ENCODE data around the gene OIP5. TPM values are rescaled to one million over a fixed set of nuclear protein-coding genes. Genes with fewer than 3 reads are reported as not detected.

The OIP5 gene
- total and polyA plus RNA-seq, 2 of the 13 experiments (the other 11 are each of a cell fraction or from before 2014, with no cell fraction given): 10.7 to 38.0 TPM

GRCh38 chr15:41332194-41333025, at the start of gene OIP5, which contains the start of gene NUSAP1 (continued):
- no peak for TF ChIP-seq ZNF383 (CRISPR knock-in tag; IDR thresholded peaks at IDR 0.05; ENCODE audit: borderline replicate concordance)
- peak; percentile 89 for TF ChIP-seq POLR2AphosphoS5 (IDR thresholded peaks at IDR 0.05; ENCODE audit: low read depth, low read length)
- TF ChIP-seq ZNF430 (CRISPR knock-in tag; IDR thresholded peaks at IDR 0.05): no peak; the same call in 1 of the 2 replicates
- TF ChIP-seq ZNF160 (CRISPR knock-in tag; IDR thresholded peaks at IDR 0.05): no peak; the same call in 1 of the 2 replicates
- TF ChIP-seq ZFY (CRISPR knock-in tag; IDR thresholded peaks at IDR 0.05): peak; percentile 63; the same call in 1 of the 2 replicates
- no peak for TF ChIP-seq ATAD3A (CRISPR knock-in tag; IDR thresholded peaks at IDR 0.05)
- TF ChIP-seq REL (CRISPR knock-in tag; conservative IDR thresholded peaks at IDR 0.05): peak; percentile 89
- no peak for TF ChIP-seq HMG20B (CRISPR knock-in tag; conservative IDR thresholded peaks at IDR 0.05)
- TF ChIP-seq STAG1 (CRISPR knock-in tag; IDR thresholded peaks at IDR 0.05): no peak
- peak; percentile 8 to 79; a peak in 3 of 4 replicates for TF ChIP-seq HMGXB4 (CRISPR knock-in tag; IDR thresholded peaks at IDR 0.05; ENCODE audit: borderline replicate concordance in 1 of 2, low read depth in 1 of 2)
- peak; percentile 67; the same call in 1 of the 2 replicates for TF ChIP-seq BRF2 (CRISPR knock-in tag; IDR thresholded peaks at IDR 0.05)
- peak; percentile 74 to 95 for TF ChIP-seq POLR2A (IDR thresholded peaks at IDR 0.05; ENCODE audit: insufficient read depth in 1 of 2, low read depth in 2 of 2, low read length in 2 of 2)
- no peak for TF ChIP-seq ZNF772 (CRISPR knock-in tag; IDR thresholded peaks at IDR 0.05)
- no peak for TF ChIP-seq TRIM22 (IDR thresholded peaks at IDR 0.05)
- TF ChIP-seq E2F5 (CRISPR knock-in tag; conservative IDR thresholded peaks at IDR 0.05): peak; percentile 88
- 0 out of 2 replicates have a peak, but pooled peaks have one; percentile 67 for TF ChIP-seq MTERF4 (CRISPR knock-in tag; IDR thresholded peaks at IDR 0.05)
- peak; percentile 68; the same call in 1 of the 2 replicates for TF ChIP-seq SRY (CRISPR knock-in tag; IDR thresholded peaks at IDR 0.05)
- TF ChIP-seq NR2F1 (CRISPR knock-in tag; IDR thresholded peaks at IDR 0.05): no peak
- peak; percentile 51 for TF ChIP-seq MAFF (IDR thresholded peaks at IDR 0.05; ENCODE audit: low read depth, low read length)
- no peak; the same call in 1 of the 2 replicates for TF ChIP-seq SAFB2 (CRISPR knock-in tag; IDR thresholded peaks at IDR 0.05; ENCODE audit: borderline replicate concordance, low read depth)
- no peak; the same call in 1 of the 2 replicates for TF ChIP-seq ZNF562 (CRISPR knock-in tag; IDR thresholded peaks at IDR 0.05; ENCODE audit: borderline replicate concordance)
- no peak for TF ChIP-seq PLRG1 (conservative IDR thresholded peaks at IDR 0.05)
- TF ChIP-seq RBM22 (optimal IDR thresholded peaks at IDR 0.05; ENCODE audit: low read length): no peak
